Colonic mucosa (tissue), 4 donors: ENCODE data around the gene FBXL16. TPM values are rescaled to one million over a fixed set of nuclear protein-coding genes. Genes with fewer than 3 reads are reported as not detected.
"Not testable (repeated sequence)": the region's sequence is repeated elsewhere in the genome, so short reads cannot be mapped to it uniquely, and the experiment has no call there.

Experiments
- DNase-seq: peaks from one replicate; pipeline ENCODE4 v3.0.0-alpha.2; 2020
- H3K27ac ChIP-seq: fragments of 200-600 bp; one replicate; pipeline ENCODE4 v1.8.0; 2021
- H3K27me3 ChIP-seq: fragments of 200-600 bp; one replicate; pipeline ENCODE4 v1.8.0; 2021
- H3K36me3 ChIP-seq: fragments of 200-600 bp; one replicate; pipeline ENCODE4 v1.8.0; 2021
- H3K4me1 ChIP-seq: fragments of 200-600 bp; one replicate; pipeline ENCODE4 v1.8.0; 2021; ENCODE audit warnings: mild to moderate bottlenecking
- H3K4me3 ChIP-seq: fragments of 200-600 bp; one replicate; pipeline ENCODE4 v1.8.0; 2021
- H3K9ac ChIP-seq, 2 donors: one replicate each; pipeline ENCODE4 v1.7.0; 2013; ENCODE audit warnings: control low read depth in 2 of 2, low read depth in 2 of 2, low read length in 2 of 2
- H3K9me3 ChIP-seq: fragments of 200-600 bp; one replicate; pipeline ENCODE4 v1.8.0; 2021
- CTCF ChIP-seq: fragments of 200-600 bp; IDR thresholded peaks from one replicate; pipeline ENCODE4 v1.8.0; 2022; ENCODE audit warnings: antibody characterized with exemption, mild to moderate bottlenecking
- intact Hi-C: fragments of 100-400 bp; cut with DNase I; formaldehyde crosslinking; loops from one replicate; pipeline ENCODE4 v1.14.1; 2022
- total RNA-seq, 2 donors: library from RNA; stranded (reverse); fragmentation: NEBNext Ultra II Directional in 1 of 2; extraction: Animal tissue kit (Norgen Biotek cat#: 25700) in 1 of 2; gene quantifications; one replicate each; pipeline ENCODE4 v1.2.1, GENCODE V29; 2021
- donor health status: healthy.
- donor health status: DM: no; HTN: no; CAD: no.
- donor health status: DM: no; HTN: no; CAD: no.

Gene FBXL16
- 1 to 10 TPM; 2.0 to 2.2 TPM for total RNA-seq

- no peaks in the 10 kb centered on the region for H3K36me3 ChIP-seq
- H3K27me3 ChIP-seq = peaks cover 76% of the 10 kb centered on the region
- H3K9me3 ChIP-seq = no peaks in the 10 kb centered on the region
- TF ChIP-seq CTCF = no peak
- H3K4me3 ChIP-seq = no peak within 1 kb of the TSS
- intact Hi-C loops = no loop called here
- DNase-seq = no peak
- H3K4me1 ChIP-seq = no peaks in the 10 kb centered on the region
- H3K27ac ChIP-seq = no peak within 1 kb of the TSS
- H3K9ac ChIP-seq = no peak within 1 kb of the TSS
These were observed at the start of gene FBXL16 for GRCh38 chr16:705431-706188. Gene FBXL16 (minus strand): TSS chr16:705801. CDS start chr16:697405, 8,396 bp downstream.

GRCh38 chr16:754656-755055 is 49.1 kb upstream of the FBXL16 start:
- intact Hi-C loops = no loop called here
- Histone ChIP-seq H3K36me3 (no peaks in the 10 kb centered on the region), H3K9ac (no peak overlapping the region), H3K27ac (no peak overlapping the region), H3K4me1 (no peaks in the 10 kb centered on the region), H3K27me3 (peaks cover 12% of the 10 kb centered on the region), H3K9me3 (no peaks in the 10 kb centered on the region), H3K4me3 (no peak overlapping the region)
- TF ChIP-seq CTCF = no peak
- DNase-seq = no peak

GRCh38 chr16:754121-754607 is 48.6 kb upstream of the FBXL16 start:
- H3K36me3 ChIP-seq, H3K27ac ChIP-seq, H3K9ac ChIP-seq, H3K4me3 ChIP-seq, DNase-seq, H3K4me1 ChIP-seq, H3K9me3 ChIP-seq, intact Hi-C loops: not testable (repeated sequence)
- H3K27me3 ChIP-seq = peaks cover 12% of the 10 kb centered on the region

GRCh38 chr16:752007-752312 is 46.4 kb upstream of the FBXL16 start:
- no peaks in the 10 kb centered on the region for H3K4me1 ChIP-seq
- intact Hi-C loops = no loop called here
- peaks cover 12% of the 10 kb centered on the region for H3K27me3 ChIP-seq
- DNase-seq = no peak
- no peak for TF ChIP-seq CTCF
- no peak overlapping the region for H3K4me3 ChIP-seq
- H3K9ac ChIP-seq = no peak overlapping the region
- no peak overlapping the region for H3K27ac ChIP-seq
- H3K9me3 ChIP-seq = no peaks in the 10 kb centered on the region
- H3K36me3 ChIP-seq = no peaks in the 10 kb centered on the region

- Histone ChIP-seq H3K36me3 (no peaks in the 10 kb centered on the region), H3K4me3 (no peak overlapping the region), H3K27me3 (peaks cover 12% of the 10 kb centered on the region), H3K27ac (no peak overlapping the region), H3K9ac (no peak overlapping the region), H3K9me3 (no peaks in the 10 kb centered on the region), H3K4me1 (no peaks in the 10 kb centered on the region)
- TF ChIP-seq CTCF = no peak
- intact Hi-C loops = no loop called here
- no peak for DNase-seq
These were observed 45.8 kb upstream of the FBXL16 start for GRCh38 chr16:751152-752006.

GRCh38 chr16:750485-750884 is 44.9 kb upstream of the FBXL16 start:
- no peaks in the 10 kb centered on the region for H3K36me3 ChIP-seq
- intact Hi-C loops = no loop called here
- H3K9me3 ChIP-seq = no peaks in the 10 kb centered on the region
- peaks cover 12% of the 10 kb centered on the region for H3K27me3 ChIP-seq
- no peak overlapping the region for H3K27ac ChIP-seq
- DNase-seq = no peak
- no peaks in the 10 kb centered on the region for H3K4me1 ChIP-seq
- TF ChIP-seq CTCF = no peak
- H3K9ac ChIP-seq = no peak overlapping the region
- H3K4me3 ChIP-seq = no peak overlapping the region
